Fibroblast of peridontal ligament (primary cell): ENCODE results near the gene GAK.

ENCODE experiments used
- DNase-seq: peaks from one replicate; pipeline ENCODE4 v3.0.0-alpha.2; 2010; ENCODE audit errors: extremely low read depth

The GAK gene

DNA sequence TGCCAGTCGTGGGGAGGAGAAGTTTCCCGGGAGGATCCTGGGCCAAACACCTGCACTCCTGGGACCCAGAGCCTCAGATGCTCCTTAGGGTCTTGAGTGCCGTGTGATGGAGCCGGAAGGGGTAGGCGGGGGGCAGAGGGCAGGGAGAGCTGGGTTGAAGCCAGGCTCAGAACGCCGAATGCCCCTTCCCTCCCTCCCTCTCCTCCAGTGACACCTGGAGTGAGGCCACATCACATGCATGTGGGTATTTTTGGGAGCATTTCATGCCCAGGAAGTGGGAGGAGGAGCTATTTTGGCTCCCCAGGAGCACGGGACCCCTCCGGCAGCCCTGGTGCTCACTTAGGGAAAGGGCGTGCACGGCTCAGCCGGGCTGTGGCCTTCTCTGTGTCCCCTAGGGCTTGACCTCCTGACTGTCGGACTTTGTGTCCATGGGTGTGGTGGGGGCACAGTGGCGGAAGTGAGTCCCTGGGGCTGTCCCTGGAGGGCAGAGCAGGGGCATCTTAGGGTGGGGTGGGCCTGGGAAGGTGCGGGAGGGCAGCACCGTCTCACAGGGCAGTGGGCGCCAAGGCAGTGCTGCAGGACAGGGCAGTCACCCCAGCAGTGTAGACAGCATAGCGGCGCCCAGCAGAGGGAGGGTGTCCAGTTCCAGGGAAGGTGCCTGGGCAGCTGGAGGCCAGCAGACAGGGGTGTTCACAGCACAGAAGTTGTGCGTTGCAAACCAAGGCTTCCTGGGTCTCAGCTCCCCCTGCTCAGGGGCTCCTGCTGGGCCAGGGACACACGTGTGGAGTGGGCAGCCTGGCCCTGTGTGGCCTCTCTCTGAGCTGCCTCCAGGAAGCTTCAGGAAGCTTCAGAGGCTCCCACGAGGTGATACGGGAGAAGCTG lies 101.3 kb downstream of the GAK start:
- no peak for DNase-seq

GRCh38 chr4:829761-830600 lies 102.1 kb downstream of the GAK start:
- DNase-seq: no peak

- no peak for DNase-seq
Measured at GRCh38 chr4:829291-829690, 102.8 kb downstream of the GAK start.

GRCh38 chr4:828641-829271 lies 103.4 kb downstream of the GAK start:
- peak; percentile 5 for DNase-seq

DNA sequence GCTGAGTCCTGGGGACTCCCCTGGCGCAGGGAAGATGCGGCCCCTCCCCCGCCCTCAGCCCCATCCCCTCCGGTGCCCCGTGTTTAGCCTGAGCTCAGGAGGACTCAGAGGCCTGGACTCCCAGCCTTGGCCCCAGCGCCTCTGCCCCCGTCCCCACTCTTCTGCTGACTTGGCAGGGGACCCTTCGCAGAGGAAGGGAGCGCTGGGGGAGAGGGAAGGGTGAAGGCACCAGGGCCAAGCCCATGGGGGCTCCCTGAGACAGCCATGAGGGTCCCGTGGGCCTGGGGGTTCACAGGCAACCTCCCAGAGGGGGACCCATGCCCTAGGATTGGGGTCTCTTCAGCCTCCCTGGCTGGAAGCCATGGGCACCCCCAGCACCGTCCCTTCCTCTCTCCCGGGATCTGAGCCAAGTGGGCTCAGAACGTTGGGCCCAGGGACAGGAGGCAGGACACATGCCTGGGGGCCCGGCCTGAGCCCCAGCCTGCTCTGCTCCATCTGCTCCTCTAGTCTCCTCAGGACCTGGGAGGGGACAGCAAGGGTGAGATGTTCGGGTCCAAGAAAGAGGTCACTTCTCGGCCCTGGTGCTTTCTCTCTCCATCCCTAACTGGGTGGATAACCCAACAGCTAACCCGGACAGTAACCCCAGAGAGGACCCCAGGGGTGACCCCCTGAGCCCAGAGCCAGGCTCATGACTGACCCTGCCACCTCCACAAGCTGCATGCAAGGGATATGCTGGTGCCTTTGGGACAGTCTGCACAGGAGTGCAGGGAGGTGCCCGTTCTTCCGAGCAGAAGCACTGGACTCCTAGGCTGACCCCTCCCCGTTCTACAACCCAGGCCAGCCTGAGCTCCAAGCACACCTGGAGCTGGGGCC lies 104.7 kb downstream of the GAK start:
- DNase-seq: no peak

DNA sequence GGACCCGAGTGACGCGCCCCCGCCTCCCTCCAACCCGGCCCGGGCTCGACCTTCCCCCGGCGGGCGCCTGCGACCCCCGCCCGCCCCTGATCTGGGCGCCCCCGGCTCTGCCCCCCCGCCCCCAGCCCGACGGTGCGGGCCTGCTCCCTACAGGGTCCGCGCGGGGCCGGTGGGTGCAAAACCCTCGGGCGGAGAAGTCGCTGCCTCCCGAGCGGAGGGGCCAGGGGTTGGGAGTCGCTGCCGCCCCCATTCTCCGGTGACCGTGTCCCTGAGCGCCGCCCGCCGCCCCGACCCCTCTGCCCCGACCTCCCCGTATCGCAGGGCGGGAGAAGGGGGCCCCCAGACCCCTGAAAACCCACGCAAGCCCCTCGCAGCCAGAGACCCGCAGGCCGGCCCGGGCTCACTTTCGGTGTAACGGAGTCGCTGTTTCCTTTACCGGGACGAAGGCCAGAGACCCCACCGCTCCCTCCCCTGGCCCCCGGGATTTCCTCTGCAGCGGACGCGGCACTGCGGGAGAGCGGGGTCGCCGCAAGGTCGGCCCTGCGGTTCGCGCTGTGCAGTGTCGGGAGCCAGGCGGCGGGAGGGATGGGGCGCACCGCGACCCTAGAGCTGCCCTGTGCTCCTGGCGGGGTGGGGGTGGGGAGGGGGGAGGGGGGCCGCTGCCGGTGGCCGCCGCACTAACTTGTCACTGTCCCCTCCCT lies 105.5 kb downstream of the GAK start:
- no peak for DNase-seq

DNA sequence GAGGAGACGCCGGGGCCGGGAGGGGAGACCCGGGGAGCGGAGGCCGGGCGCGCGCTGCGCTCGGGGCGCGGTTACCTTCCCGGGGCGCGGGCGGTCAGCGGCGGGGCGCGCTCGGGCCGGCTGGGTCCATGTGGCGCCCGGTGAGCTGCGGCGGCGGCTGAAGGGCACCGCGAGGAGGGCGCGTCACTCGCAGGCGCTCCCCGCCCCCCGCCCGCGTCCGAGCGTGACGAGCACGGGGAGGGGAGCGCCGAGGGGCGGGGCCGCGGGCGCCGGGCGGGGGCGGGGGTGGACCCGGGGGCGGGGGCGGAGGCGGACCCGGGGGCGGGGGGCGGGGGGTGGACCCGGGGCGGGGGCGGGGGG lies 106.2 kb downstream of the GAK start, which contains the start of gene CPLX1:
CPLX1 (minus strand) TSS at position 159 of the 360 bp plus-strand sequence. CDS start 1,607 bp downstream, outside the sequence.
- no peak for DNase-seq

GRCh38 chr4:825063-825970 lies 106.8 kb downstream of the GAK start:
- DNase-seq: no peak

GRCh38 chr4:824461-825062 lies 107.6 kb downstream of the GAK start:
- no peak for DNase-seq

DNA sequence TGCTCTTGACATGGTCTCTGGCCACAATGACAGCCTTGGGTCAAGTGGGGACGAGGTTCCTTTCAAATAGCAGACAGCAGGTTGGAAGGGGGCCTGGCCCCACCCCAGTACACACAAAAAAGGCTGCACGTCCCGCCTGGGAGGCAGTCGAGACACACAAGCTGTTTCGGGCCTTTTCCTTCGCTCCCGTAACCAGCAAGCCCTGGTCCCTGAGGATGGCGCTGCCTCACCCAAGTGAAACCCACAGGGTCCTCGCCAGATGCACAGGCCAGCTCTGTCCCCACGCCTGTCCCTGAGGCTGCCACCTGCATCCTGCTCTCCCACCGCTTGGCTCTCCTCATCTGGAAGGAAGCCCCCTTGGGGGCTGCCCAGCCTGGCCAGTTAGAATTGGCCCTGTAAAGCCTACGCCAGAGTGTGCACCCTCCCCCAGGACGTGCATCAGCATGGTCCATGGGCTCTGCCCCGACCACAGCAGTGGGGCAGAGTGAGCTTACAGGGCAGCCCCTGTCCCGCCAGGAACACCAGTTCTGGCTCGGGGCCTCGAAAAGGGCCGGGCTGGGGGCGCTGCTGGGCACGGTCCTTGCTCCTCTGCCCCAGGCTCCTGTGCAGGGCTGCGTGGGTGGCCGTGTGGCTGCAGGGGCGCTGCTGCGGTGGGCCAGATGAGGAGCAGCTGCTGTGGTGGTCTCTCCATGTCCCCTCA lies 108.2 kb downstream of the GAK start:
- DNase-seq: no peak

- no peak for DNase-seq
Measured at GRCh38 chr4:823176-823760, 108.8 kb downstream of the GAK start.

GRCh38 chr4:822361-823175 lies 109.5 kb downstream of the GAK start:
- DNase-seq: no peak

- no peak for DNase-seq
Measured at GRCh38 chr4:821631-822030, 110.5 kb downstream of the GAK start.

- DNase-seq: no peak
Measured at GRCh38 chr4:821181-821591, 110.9 kb downstream of the GAK start.

DNA sequence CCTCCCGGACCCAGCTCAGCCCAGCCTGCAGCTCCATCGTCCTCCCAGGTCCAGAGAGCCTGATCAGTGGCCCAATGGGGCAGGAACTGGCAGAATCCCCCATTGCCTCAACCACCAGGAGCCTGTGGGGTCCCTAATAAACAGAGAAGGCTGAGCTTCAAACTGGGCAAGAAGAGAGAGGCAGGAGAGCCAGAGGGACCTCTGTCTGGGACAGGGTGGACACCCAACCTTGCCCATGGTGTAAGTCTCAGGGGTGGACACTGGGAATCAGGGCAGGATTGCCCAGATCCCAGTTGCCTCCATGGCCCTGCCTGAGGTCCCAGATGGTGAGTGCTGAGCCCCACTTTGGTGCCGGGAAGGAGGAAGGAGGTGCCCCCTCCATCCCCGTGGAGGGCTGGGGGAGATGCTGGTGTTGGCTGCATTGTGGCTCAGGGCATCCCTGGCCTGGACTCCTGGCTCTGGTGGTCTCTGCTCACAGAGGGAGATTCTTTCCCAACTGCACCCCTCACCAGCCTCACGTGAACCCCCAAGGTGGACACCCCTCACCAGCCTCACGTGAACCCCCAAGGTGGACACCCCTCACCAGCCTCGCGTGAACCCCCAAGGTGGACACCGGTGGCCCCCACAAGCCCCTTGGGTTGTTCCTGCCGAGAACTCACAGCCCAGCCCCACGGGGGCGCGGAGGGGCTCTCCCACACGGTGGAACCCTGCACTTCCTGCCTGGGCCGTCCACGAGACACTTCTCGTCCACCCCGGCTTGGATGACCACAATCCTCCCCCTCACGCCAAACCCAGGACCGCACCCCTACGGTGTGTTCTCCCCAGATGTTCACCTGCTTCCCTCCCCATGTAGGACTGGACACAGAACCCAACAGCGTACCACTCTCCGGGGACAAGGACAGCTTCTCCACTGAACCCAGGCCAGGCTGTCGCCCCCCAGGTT lies 111.6 kb downstream of the GAK start:
- no peak for DNase-seq
